ENCODE data around the gene TMPRSS4.

TMPRSS4 gene

DNA sequence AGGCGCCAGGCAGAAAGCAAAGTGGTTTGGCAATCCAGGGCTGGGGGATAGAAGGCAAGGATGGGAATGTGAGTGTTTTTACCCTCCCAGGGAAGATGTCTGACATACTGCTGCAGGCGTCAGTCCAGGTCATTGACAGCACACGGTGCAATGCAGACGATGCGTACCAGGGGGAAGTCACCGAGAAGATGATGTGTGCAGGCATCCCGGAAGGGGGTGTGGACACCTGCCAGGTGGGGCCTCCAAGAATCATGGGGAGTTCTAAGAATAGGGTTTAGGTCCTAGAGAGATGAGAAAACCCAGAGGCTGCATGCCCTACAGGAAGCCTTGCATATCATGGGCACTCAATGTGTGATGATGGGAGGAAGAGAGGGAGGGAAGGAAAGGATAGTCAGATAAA, 38.2 kb downstream of the TMPRSS4 start:
- H3K4me3 ChIP-seq (ENCODE audit: low read length) = no peak overlapping the region
- no peak for TF ChIP-seq ZNF274 (IDR thresholded peaks at IDR 0.05; ENCODE audit: low read depth, low read length)

DNA sequence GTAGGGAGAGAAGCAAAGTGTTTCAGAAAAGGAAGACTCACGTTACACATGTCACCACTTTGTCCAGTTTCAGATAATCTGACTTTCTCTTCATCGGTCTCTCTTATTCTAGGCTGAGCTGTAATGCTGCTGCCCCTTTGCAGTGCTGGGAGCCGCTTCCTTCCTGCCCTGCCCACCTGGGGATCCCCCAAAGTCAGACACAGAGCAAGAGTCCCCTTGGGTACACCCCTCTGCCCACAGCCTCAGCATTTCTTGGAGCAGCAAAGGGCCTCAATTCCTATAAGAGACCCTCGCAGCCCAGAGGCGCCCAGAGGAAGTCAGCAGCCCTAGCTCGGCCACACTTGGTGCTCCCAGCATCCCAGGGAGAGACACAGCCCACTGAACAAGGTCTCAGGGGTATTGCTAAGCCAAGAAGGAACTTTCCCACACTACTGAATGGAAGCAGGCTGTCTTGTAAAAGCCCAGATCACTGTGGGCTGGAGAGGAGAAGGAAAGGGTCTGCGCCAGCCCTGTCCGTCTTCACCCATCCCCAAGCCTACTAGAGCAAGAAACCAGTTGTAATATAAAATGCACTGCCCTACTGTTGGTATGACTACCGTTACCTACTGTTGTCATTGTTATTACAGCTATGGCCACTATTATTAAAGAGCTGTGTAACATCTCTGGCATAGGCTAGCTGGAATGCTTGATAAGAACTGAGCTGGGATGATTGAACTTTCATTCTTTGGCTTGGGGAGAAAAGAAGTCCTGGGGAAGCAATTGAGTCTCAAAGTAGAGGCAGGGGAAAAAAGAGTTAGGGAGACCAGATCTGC, 41.1 kb downstream of the TMPRSS4 start:
- H3K4me3 ChIP-seq (ENCODE audit: low read length) = no peak overlapping the region; the same call in 1 of the 2 replicates
- no peak for TF ChIP-seq ZNF274 (IDR thresholded peaks at IDR 0.05; ENCODE audit: low read depth, low read length)

GRCh38 chr11:118120793-118121192, 43.9 kb downstream of the TMPRSS4 start:
- H3K4me3 ChIP-seq (ENCODE audit: low read length) = no peak overlapping the region
- no peak for TF ChIP-seq ZNF274 (IDR thresholded peaks at IDR 0.05; ENCODE audit: low read depth, low read length)

DNA sequence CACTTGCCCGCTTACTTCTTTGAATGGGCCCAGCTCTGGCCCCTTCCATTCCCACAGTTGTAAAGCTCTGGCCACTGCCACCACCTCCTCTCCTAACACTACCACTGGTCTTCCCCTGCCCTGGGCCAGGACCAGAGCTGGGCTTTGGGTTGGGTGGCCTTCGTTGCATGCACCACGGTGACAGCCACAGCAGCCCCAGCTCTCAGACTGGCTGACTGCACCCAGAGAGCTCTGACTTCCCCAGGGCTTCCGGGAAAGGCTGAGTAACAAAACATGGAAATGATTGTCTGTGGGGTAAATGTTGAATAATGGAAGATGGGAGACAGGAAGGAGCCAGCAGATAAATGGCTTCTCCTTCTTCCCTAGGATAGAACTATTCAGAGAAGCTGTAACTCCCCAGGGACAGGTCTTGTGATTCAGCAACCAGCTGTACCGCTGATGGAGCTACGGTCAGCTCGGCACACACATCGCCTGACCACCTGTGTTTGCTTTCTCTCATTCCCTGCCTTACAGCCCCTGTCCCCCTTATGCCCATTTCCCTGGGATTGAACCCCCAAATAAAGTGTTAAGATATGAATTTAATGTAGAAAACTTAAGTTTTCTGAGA, 48.2 kb downstream of the TMPRSS4 start:
- no peak overlapping the region for H3K4me3 ChIP-seq (ENCODE audit: low read length)
- TF ChIP-seq ZNF274 (IDR thresholded peaks at IDR 0.05; ENCODE audit: low read depth, low read length) = no peak

DNA sequence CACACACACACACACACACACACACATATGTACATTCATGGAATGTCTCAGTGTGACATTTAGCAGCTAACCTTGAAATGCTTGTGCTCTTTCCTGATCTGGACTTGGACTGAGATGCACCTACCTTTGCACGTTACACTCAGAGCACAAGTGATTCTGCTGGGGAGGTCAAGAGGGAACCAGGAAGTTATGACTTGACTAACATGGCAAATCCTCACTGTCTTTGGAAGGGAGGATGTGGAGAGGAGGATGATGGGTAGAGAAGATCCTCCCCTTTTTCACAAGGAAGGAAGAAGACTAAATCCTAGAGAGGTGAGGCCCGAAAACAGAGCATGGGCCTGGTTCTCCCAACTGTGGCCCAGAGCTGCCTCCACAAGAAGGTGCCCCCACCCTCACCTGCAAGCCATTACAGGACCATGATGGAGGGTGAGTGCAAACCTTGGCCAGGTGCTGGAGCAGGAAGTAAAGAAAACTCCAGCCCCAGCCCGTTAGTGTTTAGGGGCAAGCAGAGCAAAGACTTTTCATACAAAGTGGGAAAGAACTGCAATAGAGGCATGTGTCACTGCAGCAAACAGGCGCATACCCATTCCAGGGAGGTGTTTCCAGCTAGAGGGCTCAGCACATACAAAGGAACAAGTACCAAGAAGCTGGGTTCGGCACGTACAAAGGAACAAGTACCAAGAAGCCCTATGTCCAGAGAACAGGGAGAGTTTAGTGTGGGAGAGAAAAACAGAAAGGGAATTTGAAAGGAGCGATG, 49.4 kb downstream of the TMPRSS4 start:
- no peak for TF ChIP-seq ZNF274 (IDR thresholded peaks at IDR 0.05; ENCODE audit: low read depth, low read length)

GRCh38 chr11:118128310-118128709, 51.4 kb downstream of the TMPRSS4 start:
- H3K4me3 ChIP-seq (ENCODE audit: low read length) = no peak overlapping the region
- TF ChIP-seq ZNF274 (IDR thresholded peaks at IDR 0.05; ENCODE audit: low read depth, low read length) = no peak

More for the DNA sequence above, 49.4 kb downstream of the TMPRSS4 start:
- no peak overlapping the region for H3K4me3 ChIP-seq (ENCODE audit: low read length)

DNA sequence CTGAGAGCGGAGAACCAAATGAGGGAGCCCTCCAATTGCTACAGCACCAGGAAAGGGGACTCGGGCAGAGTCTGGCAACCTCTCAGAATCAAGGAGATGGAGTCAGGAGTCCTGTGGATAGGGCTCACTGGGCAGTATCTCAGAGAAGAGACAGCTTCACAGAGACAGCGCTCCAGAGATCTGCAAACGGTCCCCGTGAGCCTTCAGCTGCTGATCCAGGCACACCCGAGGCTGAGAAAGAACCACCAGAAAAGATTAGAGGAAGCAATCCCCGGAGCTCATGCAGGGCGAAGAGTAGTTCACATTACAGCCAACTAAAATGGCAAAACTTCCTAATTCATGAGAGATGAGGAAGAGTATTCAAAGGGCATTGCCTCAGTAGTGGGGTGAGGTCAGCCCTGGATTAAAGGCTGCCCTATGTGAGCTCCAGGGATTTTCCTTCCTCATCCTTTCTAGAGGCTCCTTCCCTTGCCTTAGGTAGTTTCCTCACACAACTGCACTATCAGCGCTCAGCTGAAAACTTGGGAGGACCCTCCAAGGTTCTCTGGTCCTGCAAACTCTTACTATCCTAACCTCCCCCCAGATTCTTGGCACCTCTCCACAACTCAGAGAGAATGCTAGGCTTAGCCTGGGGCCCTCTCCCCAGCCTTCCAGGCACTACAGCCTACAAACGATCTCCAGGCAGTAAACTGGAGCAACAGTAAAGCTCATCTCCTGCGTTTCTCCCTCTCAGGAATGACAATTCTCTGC, 52.0 kb downstream of the TMPRSS4 start:
- no peak overlapping the region for H3K4me3 ChIP-seq (ENCODE audit: low read length)
- TF ChIP-seq ZNF274 (IDR thresholded peaks at IDR 0.05; ENCODE audit: low read depth, low read length) = no peak

- H3K4me3 ChIP-seq (ENCODE audit: low read length) = no peak overlapping the region
- TF ChIP-seq ZNF274 (IDR thresholded peaks at IDR 0.05; ENCODE audit: low read depth, low read length) = no peak
Measured at GRCh38 chr11:118129471-118130172, 52.7 kb downstream of the TMPRSS4 start.

DNA sequence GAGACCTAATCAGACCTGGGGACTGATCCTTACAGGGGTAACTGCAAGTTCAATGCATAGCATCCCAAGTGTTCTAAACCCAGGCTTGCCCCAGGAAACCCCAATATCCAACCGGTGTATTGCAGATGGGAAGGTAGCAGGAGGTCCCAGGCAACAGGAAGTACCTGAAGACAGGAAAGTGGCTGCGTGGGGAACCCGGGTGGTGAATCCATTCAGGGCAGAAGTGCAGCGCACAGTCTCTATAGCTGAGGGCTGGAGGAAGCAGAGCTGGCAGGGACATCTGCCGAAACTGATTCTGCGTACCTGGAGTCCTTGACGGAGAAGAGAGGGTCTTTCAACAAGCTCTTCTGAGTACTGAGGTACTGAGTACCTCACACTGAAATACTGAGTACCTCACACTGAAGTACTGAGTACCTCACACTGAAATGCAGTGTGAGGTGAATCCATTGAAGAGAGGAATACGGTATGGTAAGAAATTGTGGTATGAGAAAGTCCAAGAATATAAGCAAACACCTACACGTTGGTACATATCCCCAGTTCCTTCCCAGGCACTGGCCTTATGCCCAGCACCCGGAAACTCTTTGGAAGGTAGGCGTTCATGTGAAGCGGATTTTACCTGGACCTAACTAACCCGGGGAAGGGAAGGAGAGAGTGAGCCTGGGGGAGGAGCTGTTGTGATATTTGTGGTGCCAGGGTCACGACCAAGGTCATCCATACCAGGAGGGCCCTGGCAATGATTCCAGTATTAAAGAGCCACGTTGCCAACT, 55.7 kb downstream of the TMPRSS4 start:
- TF ChIP-seq ZNF274 (IDR thresholded peaks at IDR 0.05; ENCODE audit: low read depth, low read length) = no peak
- no peak overlapping the region for H3K4me3 ChIP-seq (ENCODE audit: low read length)

GRCh38 chr11:118133816-118134215, 56.9 kb downstream of the TMPRSS4 start:
- TF ChIP-seq ZNF274 (IDR thresholded peaks at IDR 0.05; ENCODE audit: low read depth, low read length) = no peak
- no peak overlapping the region for H3K4me3 ChIP-seq (ENCODE audit: low read length)

DNA sequence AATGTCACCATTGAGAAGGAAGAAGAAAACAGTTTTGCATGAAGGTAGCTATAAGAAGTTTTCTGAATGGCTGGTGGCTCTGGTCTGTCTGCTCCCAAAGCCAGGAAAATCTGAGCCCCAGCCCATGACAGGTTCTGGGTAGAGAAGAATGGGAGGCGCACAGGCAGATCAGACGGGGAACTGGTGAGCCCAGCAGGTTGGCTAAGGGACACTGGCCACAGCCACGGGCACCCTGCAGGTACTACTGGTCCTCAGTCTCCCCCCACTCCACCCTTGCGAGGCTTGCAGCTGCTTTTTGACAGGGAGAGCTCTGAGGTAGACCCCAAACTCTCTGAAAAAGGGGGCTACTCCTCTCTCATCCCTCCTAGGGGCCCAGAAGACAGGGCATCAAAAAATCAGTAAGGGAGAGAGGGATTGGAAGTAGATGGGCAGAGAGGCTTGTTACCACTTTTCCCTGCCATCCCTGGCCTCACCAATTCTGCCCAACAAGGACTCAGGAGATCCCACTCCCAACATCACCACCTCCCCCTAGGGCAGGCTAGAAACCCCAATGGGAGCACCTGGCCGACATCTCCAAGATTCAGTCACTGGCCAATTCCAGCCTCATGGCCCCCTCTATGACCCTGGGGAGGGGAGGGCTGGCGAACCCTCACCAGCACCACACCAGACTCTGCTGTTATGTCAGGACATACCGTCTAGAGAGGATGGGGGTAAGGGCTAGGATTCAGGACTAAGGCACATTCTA, 58.3 kb downstream of the TMPRSS4 start:
- TF ChIP-seq ZNF274 (IDR thresholded peaks at IDR 0.05; ENCODE audit: low read depth, low read length) = no peak
- no peak overlapping the region for H3K4me3 ChIP-seq (ENCODE audit: low read length)

DNA sequence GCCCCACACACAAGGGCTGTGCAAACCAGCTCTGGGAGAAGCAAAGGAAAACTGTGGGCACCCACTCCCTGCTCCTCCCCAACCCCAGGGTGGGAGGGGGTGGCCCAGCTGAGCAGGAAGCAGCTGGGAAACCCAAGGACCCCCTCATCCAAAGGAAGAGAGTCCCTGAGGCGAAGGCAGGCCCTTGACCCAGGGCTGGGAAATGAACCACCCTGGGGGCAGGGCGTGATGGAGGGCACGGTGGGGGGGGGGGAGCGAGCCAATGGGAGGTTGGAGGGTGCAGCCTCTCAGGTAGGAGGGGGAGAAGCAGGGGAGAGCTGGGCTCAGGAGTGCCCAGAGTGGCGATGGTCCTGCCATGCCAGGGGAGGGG, 58.9 kb downstream of the TMPRSS4 start:
- no peak for TF ChIP-seq ZNF274 (IDR thresholded peaks at IDR 0.05; ENCODE audit: low read depth, low read length)
- no peak overlapping the region for H3K4me3 ChIP-seq (ENCODE audit: low read length)
